Measurements from ENCODE around the gene PRKAB1.

The PRKAB1 gene

DNA sequence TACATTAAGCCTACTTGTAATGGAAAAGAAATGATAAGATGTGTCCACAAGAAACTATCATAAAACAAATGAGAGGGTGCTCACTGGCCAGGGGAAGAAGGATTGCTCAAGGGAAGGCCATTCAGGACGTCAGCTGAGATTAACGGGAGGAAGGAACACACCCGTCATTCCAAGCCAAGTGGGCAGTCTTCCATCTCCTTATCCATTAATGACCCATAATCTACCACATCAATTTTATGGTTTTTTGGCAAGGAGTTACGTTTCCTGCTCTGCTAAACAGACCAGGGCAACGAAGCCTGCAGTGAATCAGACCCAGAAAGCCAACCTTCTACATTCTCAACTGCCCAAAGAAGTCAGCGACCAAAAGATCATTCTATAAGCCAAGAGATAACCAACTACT lies 25.1 kb downstream of the PRKAB1 start:
- H3K4me3 ChIP-seq (ENCODE audit: control insufficient read depth, low read depth, low read length): no peak overlapping the region
- TF ChIP-seq CTCF (conservative IDR thresholded peaks at IDR 0.05; ENCODE audit: control insufficient read depth, insufficient read depth, low read depth, low read length): no peak
- DNase-seq (ENCODE audit: low read depth): peak; percentile 97

DNA sequence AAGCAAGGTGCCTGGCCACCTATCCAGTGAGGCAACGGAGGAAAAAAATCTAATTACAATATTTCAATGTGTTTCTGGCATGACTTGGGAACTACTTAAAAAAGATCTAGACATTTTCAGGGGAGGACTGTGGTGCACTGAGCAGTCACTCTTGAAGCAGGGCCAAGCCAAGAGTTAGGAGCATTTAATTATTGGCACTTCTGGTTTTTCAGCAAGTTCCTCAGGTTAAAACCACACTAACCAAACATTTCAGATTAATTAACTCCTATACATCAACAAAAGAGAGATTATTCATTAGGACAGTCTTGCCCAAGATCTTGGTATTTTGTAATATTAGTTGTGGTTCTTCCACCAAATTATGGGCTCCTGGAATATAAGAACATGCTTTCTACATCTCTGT lies 25.6 kb downstream of the PRKAB1 start:
- TF ChIP-seq CTCF (conservative IDR thresholded peaks at IDR 0.05; ENCODE audit: control insufficient read depth, insufficient read depth, low read depth, low read length): no peak
- no peak overlapping the region for H3K4me3 ChIP-seq (ENCODE audit: control insufficient read depth, low read depth, low read length)
- peak; percentile 27 for DNase-seq (ENCODE audit: low read depth)

DNA sequence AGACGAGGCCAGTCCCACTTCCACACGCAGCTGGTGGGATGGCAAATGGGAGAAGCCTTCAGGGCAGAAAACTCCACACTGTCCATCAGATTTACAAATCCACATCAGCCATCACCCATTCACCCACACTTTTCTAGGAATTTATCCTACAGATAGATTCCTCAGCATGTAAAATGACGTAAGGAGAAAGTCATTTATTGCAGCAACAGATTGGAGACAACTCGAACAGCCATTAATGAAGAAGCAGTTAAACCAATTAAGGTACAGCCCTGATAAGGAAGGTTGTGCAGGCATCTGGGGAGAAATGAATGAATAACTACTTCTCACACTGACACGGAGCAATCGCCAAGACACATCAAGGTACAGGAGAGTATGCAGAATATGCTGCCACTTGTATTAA lies 26.2 kb downstream of the PRKAB1 start:
- H3K4me3 ChIP-seq (ENCODE audit: control insufficient read depth, low read depth, low read length): no peak overlapping the region
- no peak for TF ChIP-seq CTCF (conservative IDR thresholded peaks at IDR 0.05; ENCODE audit: control insufficient read depth, insufficient read depth, low read depth, low read length)
- no peak for DNase-seq (ENCODE audit: low read depth)

DNA sequence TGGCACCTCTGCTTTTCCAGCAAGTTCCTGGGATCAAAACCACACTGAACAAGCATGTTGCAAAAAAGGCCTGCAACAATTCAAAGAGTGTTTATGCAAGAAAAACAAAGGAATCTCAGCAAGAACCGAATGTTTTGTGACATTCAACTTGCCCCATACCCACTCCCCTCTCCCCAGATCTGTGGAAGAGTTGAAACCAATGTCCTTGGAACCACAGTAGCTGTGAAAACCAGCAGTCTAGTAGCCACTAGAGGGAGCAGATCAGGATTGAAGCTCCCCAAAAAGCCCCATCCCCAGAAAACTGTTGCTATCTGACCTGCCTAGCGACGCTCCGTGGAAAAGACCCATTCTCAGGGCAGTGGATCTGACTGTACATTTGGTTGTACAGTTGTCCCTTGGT lies 27.1 kb downstream of the PRKAB1 start:
- no peak overlapping the region for H3K4me3 ChIP-seq (ENCODE audit: control insufficient read depth, low read depth, low read length)
- TF ChIP-seq CTCF (conservative IDR thresholded peaks at IDR 0.05; ENCODE audit: control insufficient read depth, insufficient read depth, low read depth, low read length): peak; percentile 46
- DNase-seq (ENCODE audit: low read depth): no peak

DNA sequence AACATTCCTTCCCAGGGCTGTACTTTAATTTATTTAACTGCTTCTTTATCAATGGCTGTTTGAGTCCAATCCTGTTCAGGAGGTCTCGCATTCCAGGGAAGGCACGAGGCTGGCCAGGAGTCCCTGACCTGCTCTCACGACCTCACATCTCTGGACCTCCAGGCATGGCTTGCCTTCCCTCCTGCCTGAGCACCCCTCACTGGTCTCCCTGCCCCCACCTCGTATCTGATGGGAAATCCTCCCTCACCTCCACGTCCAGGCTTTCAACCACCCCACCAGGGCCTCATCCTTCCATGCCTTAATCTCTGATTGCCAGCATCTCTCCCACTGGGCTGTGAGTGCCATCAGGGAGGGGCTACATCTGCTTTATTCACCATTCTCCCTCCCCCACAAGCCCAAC lies 29.0 kb downstream of the PRKAB1 start:
- TF ChIP-seq CTCF (conservative IDR thresholded peaks at IDR 0.05; ENCODE audit: control insufficient read depth, insufficient read depth, low read depth, low read length): no peak
- H3K4me3 ChIP-seq (ENCODE audit: control insufficient read depth, low read depth, low read length): no peak overlapping the region
- no peak for DNase-seq (ENCODE audit: low read depth)

- no peak for DNase-seq (ENCODE audit: low read depth)
Observed at GRCh38 chr12:119699199-119699760, 31.3 kb downstream of the PRKAB1 start.

More at GRCh38 chr12:119699199-119699760, 31.3 kb downstream of the PRKAB1 start:
- no peak for TF ChIP-seq CTCF (conservative IDR thresholded peaks at IDR 0.05; ENCODE audit: control insufficient read depth, insufficient read depth, low read depth, low read length)
- no peak overlapping the region for H3K4me3 ChIP-seq (ENCODE audit: control insufficient read depth, low read depth, low read length)

All from fibroblast of mammary gland (primary cell).